K562 (cell line): ENCODE data around the gene PCDHGB1. TPM values are rescaled to one million over a fixed set of nuclear protein-coding genes. Genes with fewer than 3 reads are reported as not detected.
A peak's percentile ranks its signal among the peaks of the same experiment; 100 is the strongest.

ENCODE experiments used
- BHLHE40 ChIP-seq: IDR thresholded peaks from 2 replicates; pipeline ENCODE4 v1.6.1; 2011; ENCODE audit warnings: low read length, improper control_type of control experiment
- JUN ChIP-seq, 2 experiments: sonication (generic) in 1 of 2; formaldehyde crosslinking in 1 of 2; IDR thresholded peaks; 2 replicates each; pipeline versions ENCODE4 v1.6.1 to v1.8.0; 2012 to 2022; ENCODE audit warnings: borderline replicate concordance in 2 of 2, mild to moderate bottlenecking in 2 of 2, improper control_type of control experiment in 1 of 2, low read depth in 1 of 2, low read length in 1 of 2, missing genetic modification reagents in 1 of 2
- MNT ChIP-seq, 2 experiments: fragments of 450-650 bp; conservative IDR thresholded peaks; 2 replicates each; pipeline ENCODE4 v1.6.1; 2017; ENCODE audit warnings: mild to moderate bottlenecking in 2 of 2, moderate library complexity in 2 of 2
- RBM22 ChIP-seq: fragments of 200-400 bp; formaldehyde crosslinking; IDR thresholded peaks from 2 replicates; pipeline ENCODE4 v1.6.1; 2018; ENCODE audit warnings: low read length, low read depth; ENCODE audit not compliant: poor library complexity, severe bottlenecking
- SRSF7 ChIP-seq: fragments of 200-400 bp; formaldehyde crosslinking; optimal IDR thresholded peaks from 2 replicates; pipeline ENCODE3; 2017; ENCODE audit warnings: mild to moderate bottlenecking, low read depth, low read length
- TOE1 ChIP-seq, 2 experiments: fragments of 450-650 bp in 1 of 2; sonication (generic) in 1 of 2; formaldehyde crosslinking in 1 of 2; IDR thresholded peaks; 2 replicates each; pipeline versions ENCODE4 v1.7.1 to v1.8.0; 2016 to 2022; ENCODE audit warnings: borderline replicate concordance in 2 of 2, mild to moderate bottlenecking in 2 of 2, antibody characterized with exemption in 1 of 2, inconsistent platforms in 1 of 2, low read depth in 1 of 2, missing genetic modification reagents in 1 of 2, moderate library complexity in 1 of 2
- ZBTB11 ChIP-seq, 3 experiments: fragments of 200-800 bp in 1 of 3; fragments of 250-450 bp in 1 of 3; fragments of 450-650 bp in 1 of 3; sonication (Bioruptor Pico) in 1 of 3; sonication (Bioruptor generic) in 1 of 3; formaldehyde crosslinking in 1 of 3; IDR thresholded peaks; 2 replicates each; pipeline versions ENCODE4 v1.6.1 to v1.8.0; 2016 to 2022; ENCODE audit warnings: mild to moderate bottlenecking in 2 of 3, missing genetic modification characterization in 2 of 3, missing compliant biosample characterization in 1 of 3, moderate library complexity in 1 of 3
- ZNF311 ChIP-seq: fragments of 250-450 bp; sonication (Bioruptor Pico); IDR thresholded peaks from 2 replicates; pipeline ENCODE4 v1.4.0; 2020; ENCODE audit warnings: mild to moderate bottlenecking, moderate library complexity
- ZNF830 ChIP-seq: fragments of 250-450 bp; sonication (Bioruptor Pico); IDR thresholded peaks from 2 replicates; pipeline ENCODE4 v1.5.0; 2021; ENCODE audit warnings: mild to moderate bottlenecking
- polyA plus RNA-seq, 8 experiments: library from polyadenylated mRNA; depleted of rRNA in 4 of 8; stranded (reverse) in 5 of 8; unstranded in 3 of 8; fragments of >200 nt; fragmentation: Nextera tagmentation in 2 of 8; fragmentation: Illumina TruSeq in 1 of 8; extraction: Ambion mirVana in 2 of 8; extraction: Trizol in 1 of 8; gene quantifications; 2 replicates each; pipeline versions ENCODE4 v1.2.1 to v1.2.3, GENCODE V29; 2011 to 2014; ENCODE audit warnings: inconsistent platforms in 1 of 8, missing spikeins in 1 of 8
- total RNA-seq, 7 experiments: library from RNA; depleted of rRNA in 6 of 7; stranded (reverse); fragments of >200 nt in 6 of 7; fragmentation: Illumina TruSeq in 2 of 7; extraction: Trizol in 2 of 7; gene quantifications; 2 replicates each; pipeline versions ENCODE4 v1.2.1 to v1.2.3, GENCODE V29; 2011 to 2021; ENCODE audit warnings: low replicate concordance in 1 of 7
- TF ChIP-seq, protein P1 (sequence below): fragments of 450-650 bp; formaldehyde crosslinking; conservative IDR thresholded peaks from 2 replicates; pipeline ENCODE4 v1.4.0; 2022; ENCODE audit warnings: mild to moderate bottlenecking, missing genetic modification characterization
- TF ChIP-seq, protein P2 (sequence below): fragments of 450-650 bp; IDR thresholded peaks from 2 replicates; pipeline ENCODE4 v1.6.1; 2016

The PCDHGB1 gene
- total and polyA plus RNA-seq, 9 of the 15 experiments (the other 6 are each of a cell fraction or from before 2014, with no cell fraction given), result 0.06 to 0.20 (median 0.07) TPM; not detected in 2

DNA sequence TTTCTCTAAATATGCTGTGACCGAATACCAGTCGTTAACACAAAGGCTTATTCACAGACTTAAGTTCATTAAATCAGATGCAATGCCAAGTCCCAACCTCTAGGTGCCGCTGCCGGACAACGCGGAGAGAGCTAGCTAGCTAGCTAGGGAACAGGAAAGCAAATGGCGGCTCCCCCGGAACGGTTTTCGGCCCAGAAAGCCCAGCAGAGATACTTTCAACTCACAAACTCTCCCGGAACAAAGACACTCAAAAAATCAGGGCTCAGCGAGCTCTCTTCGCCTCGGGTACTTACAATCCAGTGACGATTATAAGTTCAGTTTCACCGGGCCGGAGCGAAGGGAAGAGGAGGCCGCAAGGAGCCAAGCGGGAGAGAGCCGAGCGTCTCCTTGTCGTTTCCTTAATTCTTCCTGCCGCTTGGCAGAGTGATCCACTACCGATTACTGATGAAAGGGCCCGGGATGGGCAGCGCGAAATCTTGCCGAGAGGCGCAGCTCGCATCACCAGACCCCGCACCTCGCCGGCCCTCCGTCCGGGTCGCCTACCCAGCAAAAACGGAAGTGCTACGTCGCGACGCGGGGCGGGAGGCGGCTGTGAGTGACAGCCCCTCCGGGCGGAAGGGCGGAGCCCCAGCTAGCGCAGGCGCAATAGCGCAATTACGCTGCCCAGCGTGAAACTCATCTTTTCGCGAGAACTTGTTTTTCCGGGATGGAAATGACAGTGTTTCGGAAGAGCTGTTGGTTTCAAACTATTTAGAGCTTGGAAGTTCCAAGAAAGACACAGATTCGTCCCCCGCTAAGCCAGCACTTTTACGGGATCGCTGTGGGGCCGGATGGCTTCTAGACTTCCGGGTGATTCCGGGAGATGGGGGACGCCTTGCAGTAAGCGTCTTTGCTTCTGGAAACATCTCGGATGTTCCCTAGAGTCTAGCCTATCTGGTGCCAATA is 29.4 kb upstream of the PCDHGB1 start, which contains the start of gene TAF7 (continued):
- TF ChIP-seq MNT (conservative IDR thresholded peaks at IDR 0.05), result peak in 1 of 2 experiments; percentile 35; a peak in 1 of 4 replicates
- TF ChIP-seq ZNF311 (CRISPR knock-in tag), result no peak
- 0 out of 2 replicates have a peak, but pooled peaks have one; percentile 4 for TF ChIP-seq BHLHE40
- TF ChIP-seq SRSF7, result no peak
- TF ChIP-seq, protein P1, sequence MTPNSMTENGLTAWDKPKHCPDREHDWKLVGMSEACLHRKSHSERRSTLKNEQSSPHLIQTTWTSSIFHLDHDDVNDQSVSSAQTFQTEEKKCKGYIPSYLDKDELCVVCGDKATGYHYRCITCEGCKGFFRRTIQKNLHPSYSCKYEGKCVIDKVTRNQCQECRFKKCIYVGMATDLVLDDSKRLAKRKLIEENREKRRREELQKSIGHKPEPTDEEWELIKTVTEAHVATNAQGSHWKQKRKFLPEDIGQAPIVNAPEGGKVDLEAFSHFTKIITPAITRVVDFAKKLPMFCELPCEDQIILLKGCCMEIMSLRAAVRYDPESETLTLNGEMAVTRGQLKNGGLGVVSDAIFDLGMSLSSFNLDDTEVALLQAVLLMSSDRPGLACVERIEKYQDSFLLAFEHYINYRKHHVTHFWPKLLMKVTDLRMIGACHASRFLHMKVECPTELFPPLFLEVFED (CRISPR knock-in tag), result no peak
- TF ChIP-seq JUN (IDR thresholded peaks at IDR 0.05; ENCODE audit: borderline replicate concordance, low read depth, low read length), result no peak
- TF ChIP-seq JUN (CRISPR knock-in tag; IDR thresholded peaks at IDR 0.05; ENCODE audit: borderline replicate concordance), result 0 out of 2 replicates have a peak, but pooled peaks have one; percentile 26
- TF ChIP-seq RBM22, result no peak
- peak; percentile 82; the same call in 1 of the 2 replicates for TF ChIP-seq ZNF830 (CRISPR knock-in tag)
- TF ChIP-seq TOE1 (IDR thresholded peaks at IDR 0.05; ENCODE audit: borderline replicate concordance), result peak; percentile 65
- no peak for TF ChIP-seq TOE1 (CRISPR knock-in tag; IDR thresholded peaks at IDR 0.05; ENCODE audit: borderline replicate concordance, low read depth)
- TF ChIP-seq, protein P2, sequence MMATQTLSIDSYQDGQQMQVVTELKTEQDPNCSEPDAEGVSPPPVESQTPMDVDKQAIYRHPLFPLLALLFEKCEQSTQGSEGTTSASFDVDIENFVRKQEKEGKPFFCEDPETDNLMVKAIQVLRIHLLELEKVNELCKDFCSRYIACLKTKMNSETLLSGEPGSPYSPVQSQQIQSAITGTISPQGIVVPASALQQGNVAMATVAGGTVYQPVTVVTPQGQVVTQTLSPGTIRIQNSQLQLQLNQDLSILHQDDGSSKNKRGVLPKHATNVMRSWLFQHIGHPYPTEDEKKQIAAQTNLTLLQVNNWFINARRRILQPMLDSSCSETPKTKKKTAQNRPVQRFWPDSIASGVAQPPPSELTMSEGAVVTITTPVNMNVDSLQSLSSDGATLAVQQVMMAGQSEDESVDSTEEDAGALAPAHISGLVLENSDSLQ, result peak; percentile 99
- 0 out of 6 replicates have a peak, but pooled peaks of 1 of the 3 experiments have one; percentile 29 for TF ChIP-seq ZBTB11 (CRISPR knock-in tag; IDR thresholded peaks at IDR 0.05)
